H1 (cell line): ENCODE data around the gene KLHDC1.

Source experiments
- CREB1 ChIP-seq: IDR thresholded peaks from 2 replicates; pipeline ENCODE4 v1.6.1; 2012; ENCODE audit warnings: inconsistent platforms
- EP300 ChIP-seq, 2 experiments: IDR thresholded peaks; 1 replicate in 1 of 2; 2 replicates in 1 of 2; pipeline ENCODE4 v1.6.1; 2011 to 2012; ENCODE audit warnings: low read depth in 2 of 2, low read length in 2 of 2, mild to moderate bottlenecking in 2 of 2, borderline replicate concordance in 1 of 2, inconsistent platforms in 1 of 2, moderate library complexity in 1 of 2
- MAFK ChIP-seq: IDR thresholded peaks from 2 replicates; pipeline ENCODE4 v1.6.1; 2012; ENCODE audit warnings: low read depth, mild to moderate bottlenecking, improper control_type of control experiment, low read length
- RAD21 ChIP-seq, 2 experiments: IDR thresholded peaks in 1 of 2; conservative IDR thresholded peaks in 1 of 2; 2 replicates each; pipeline ENCODE4 v1.6.1; 2011; ENCODE audit warnings: low read depth in 2 of 2, low read length in 2 of 2, improper control_type of control experiment in 1 of 2, inconsistent platforms in 1 of 2, mild to moderate bottlenecking in 1 of 2, moderate library complexity in 1 of 2
- RFX5 ChIP-seq: IDR thresholded peaks from 2 replicates; pipeline ENCODE4 v1.6.1; 2011; ENCODE audit warnings: low read depth, low read length, improper control_type of control experiment, borderline replicate concordance
- SIN3A ChIP-seq, 2 experiments: IDR thresholded peaks in 1 of 2; conservative IDR thresholded peaks in 1 of 2; 2 replicates each; pipeline ENCODE4 v1.6.1; 2011 to 2012; ENCODE audit warnings: low read length in 2 of 2, improper control_type of control experiment in 1 of 2, low read depth in 1 of 2, mild to moderate bottlenecking in 1 of 2
- TF ChIP-seq, protein P1 (sequence below), 3 experiments: IDR thresholded peaks; 1 replicate in 2 of 3; 2 replicates in 1 of 3; pipeline versions ENCODE4 v1.5.1 to v1.6.1; 2011; ENCODE audit warnings: low read length in 3 of 3, mild to moderate bottlenecking in 3 of 3, inconsistent platforms in 2 of 3, low read depth in 1 of 3, moderate library complexity in 1 of 3; ENCODE audit not compliant: insufficient read depth in 1 of 3; ENCODE audit errors: control extremely low read depth in 1 of 3
- TF ChIP-seq, protein P2 (sequence below): IDR thresholded peaks from 2 replicates; pipeline ENCODE4 v1.6.1; 2011; ENCODE audit warnings: low read depth, mild to moderate bottlenecking, low read length; ENCODE audit not compliant: insufficient read depth
- TF ChIP-seq, protein P3 (sequence below): IDR thresholded peaks from 2 replicates; pipeline ENCODE4 v1.6.1; 2011; ENCODE audit warnings: low read length, improper control_type of control experiment

DNA sequence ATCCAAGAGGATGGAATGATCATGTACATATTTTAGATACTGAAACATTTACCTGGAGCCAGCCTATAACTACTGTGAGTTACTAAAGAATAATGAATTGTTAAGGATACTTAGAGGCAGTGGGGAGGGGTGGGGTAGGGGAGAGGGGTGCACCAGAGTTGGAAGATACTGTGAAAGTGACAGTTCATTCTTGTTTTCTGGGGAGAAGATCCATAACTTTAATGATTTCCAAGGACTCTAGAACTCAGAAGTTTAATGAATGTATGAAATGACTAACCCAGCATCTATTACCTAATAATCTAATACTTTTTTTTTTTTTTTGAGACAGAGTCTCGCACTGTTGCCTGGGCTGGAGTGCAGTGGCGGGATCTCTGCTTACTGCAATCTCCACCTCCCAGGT lies 85.5 kb downstream of the KLHDC1 start:
- TF ChIP-seq EP300 (IDR thresholded peaks at IDR 0.05; ENCODE audit: borderline replicate concordance in 1 of 2, low read depth in 2 of 2, low read length in 2 of 2) (no peak), CREB1 (no peak), SIN3A (conservative IDR thresholded peaks at IDR 0.05 in 1 of 2, IDR thresholded peaks at IDR 0.05 in 1 of 2; ENCODE audit: low read depth in 1 of 2, low read length in 2 of 2) (no peak), RAD21 (IDR thresholded peaks at IDR 0.05 in 1 of 2, conservative IDR thresholded peaks at IDR 0.05 in 1 of 2; ENCODE audit: low read depth in 2 of 2, low read length in 2 of 2) (no peak), MAFK (no peak), RFX5 (no peak)
- TF ChIP-seq, protein P1, sequence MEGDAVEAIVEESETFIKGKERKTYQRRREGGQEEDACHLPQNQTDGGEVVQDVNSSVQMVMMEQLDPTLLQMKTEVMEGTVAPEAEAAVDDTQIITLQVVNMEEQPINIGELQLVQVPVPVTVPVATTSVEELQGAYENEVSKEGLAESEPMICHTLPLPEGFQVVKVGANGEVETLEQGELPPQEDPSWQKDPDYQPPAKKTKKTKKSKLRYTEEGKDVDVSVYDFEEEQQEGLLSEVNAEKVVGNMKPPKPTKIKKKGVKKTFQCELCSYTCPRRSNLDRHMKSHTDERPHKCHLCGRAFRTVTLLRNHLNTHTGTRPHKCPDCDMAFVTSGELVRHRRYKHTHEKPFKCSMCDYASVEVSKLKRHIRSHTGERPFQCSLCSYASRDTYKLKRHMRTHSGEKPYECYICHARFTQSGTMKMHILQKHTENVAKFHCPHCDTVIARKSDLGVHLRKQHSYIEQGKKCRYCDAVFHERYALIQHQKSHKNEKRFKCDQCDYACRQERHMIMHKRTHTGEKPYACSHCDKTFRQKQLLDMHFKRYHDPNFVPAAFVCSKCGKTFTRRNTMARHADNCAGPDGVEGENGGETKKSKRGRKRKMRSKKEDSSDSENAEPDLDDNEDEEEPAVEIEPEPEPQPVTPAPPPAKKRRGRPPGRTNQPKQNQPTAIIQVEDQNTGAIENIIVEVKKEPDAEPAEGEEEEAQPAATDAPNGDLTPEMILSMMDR (IDR thresholded peaks at IDR 0.05; ENCODE audit: control extremely low read depth in 1 of 3, insufficient read depth in 1 of 3, low read depth in 1 of 3, low read length in 3 of 3), result no peak
- TF ChIP-seq, protein P2, sequence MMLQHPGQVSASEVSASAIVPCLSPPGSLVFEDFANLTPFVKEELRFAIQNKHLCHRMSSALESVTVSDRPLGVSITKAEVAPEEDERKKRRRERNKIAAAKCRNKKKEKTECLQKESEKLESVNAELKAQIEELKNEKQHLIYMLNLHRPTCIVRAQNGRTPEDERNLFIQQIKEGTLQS, result no peak
- TF ChIP-seq, protein P3, sequence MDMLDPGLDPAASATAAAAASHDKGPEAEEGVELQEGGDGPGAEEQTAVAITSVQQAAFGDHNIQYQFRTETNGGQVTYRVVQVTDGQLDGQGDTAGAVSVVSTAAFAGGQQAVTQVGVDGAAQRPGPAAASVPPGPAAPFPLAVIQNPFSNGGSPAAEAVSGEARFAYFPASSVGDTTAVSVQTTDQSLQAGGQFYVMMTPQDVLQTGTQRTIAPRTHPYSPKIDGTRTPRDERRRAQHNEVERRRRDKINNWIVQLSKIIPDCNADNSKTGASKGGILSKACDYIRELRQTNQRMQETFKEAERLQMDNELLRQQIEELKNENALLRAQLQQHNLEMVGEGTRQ, result no peak
